ENCODE results near the gene HIVEP1.

Gene HIVEP1

GRCh38 chr6:12116264-12116800 lies 104.2 kb downstream of the HIVEP1 start:
- TF ChIP-seq ZFX (IDR thresholded peaks at IDR 0.05) = no peak
- no peak for TF ChIP-seq CTCF (conservative IDR thresholded peaks at IDR 0.05)
- H3K27ac ChIP-seq = no peak overlapping the region

- no peak for TF ChIP-seq ZFX (IDR thresholded peaks at IDR 0.05)
- TF ChIP-seq CTCF (conservative IDR thresholded peaks at IDR 0.05) = no peak
- no peak overlapping the region for H3K27ac ChIP-seq
These were observed 104.9 kb downstream of the HIVEP1 start for GRCh38 chr6:12116978-12117377.

GRCh38 chr6:12118607-12119006 lies 106.5 kb downstream of the HIVEP1 start:
- no peak overlapping the region for H3K27ac ChIP-seq

GRCh38 chr6:12119085-12119588 lies 107.0 kb downstream of the HIVEP1 start:
- TF ChIP-seq ZFX (IDR thresholded peaks at IDR 0.05) = no peak
- TF ChIP-seq CTCF (conservative IDR thresholded peaks at IDR 0.05) = no peak
- no peak overlapping the region for H3K27ac ChIP-seq

More at GRCh38 chr6:12118607-12119006, 106.5 kb downstream of the HIVEP1 start:
- TF ChIP-seq CTCF (conservative IDR thresholded peaks at IDR 0.05) (no peak), ZFX (IDR thresholded peaks at IDR 0.05) (no peak)

GRCh38 chr6:12125396-12125795 lies 113.3 kb downstream of the HIVEP1 start:
- H3K27ac ChIP-seq = no peak overlapping the region
- TF ChIP-seq CTCF (conservative IDR thresholded peaks at IDR 0.05) (no peak), ZFX (IDR thresholded peaks at IDR 0.05) (no peak)

GRCh38 chr6:12126051-12126450 lies 113.9 kb downstream of the HIVEP1 start:
- no peak overlapping the region for H3K27ac ChIP-seq
- TF ChIP-seq CTCF (conservative IDR thresholded peaks at IDR 0.05) = no peak
- TF ChIP-seq ZFX (IDR thresholded peaks at IDR 0.05) = no peak

- TF ChIP-seq ZFX (IDR thresholded peaks at IDR 0.05) (no peak), CTCF (conservative IDR thresholded peaks at IDR 0.05) (no peak)
- H3K27ac ChIP-seq = no peak overlapping the region
These were observed 117.4 kb downstream of the HIVEP1 start for GRCh38 chr6:12129523-12129922.
